ENCODE measurements around the gene KIF16B.

DNA sequence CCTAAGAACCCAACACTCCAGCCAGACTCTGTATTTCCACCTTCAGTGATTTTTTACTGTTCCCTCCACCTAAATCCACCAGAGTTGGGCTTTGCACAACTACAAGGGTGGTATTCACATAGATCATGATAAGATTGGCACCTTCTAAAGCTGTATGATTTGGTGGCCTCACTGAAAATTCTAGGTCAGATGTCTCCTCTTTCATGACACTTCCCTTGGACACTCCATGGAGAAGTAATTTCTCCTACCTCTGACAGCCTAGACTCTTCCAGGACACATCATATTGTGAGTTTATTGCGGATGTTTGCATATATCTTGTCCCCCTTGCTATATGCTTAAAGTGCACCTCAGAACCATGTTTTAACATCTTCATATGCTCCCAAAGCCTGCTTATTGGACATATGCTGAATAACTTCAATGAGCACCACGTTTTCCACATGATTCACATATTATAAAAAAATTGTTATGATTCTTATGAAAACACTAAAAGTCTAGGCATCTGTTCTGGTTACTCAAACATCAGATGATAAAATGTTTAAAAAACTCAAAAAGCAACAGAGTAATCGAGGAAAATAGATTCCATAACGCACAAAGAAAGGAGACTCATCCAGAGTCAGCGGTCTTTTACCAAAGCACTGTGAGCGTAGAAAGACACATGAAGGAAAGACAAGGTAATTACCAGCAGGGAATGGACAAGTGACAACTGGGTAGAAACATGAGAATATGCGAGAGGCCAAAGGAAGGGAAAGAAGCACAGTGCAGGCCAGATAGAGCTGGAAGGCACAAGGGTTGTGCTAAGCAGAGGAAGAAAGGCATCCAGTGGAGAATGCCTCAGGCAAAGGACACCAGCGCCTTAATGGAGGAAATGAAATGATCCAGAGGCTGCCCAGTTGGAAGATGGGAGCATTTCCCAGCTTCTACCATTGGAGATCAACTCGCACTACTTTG lies 46.5 kb downstream of the KIF16B start:
- TF ChIP-seq EZH2 (IDR thresholded peaks at IDR 0.05; ENCODE audit: borderline replicate concordance, low read depth, low read length, poor library complexity, severe bottlenecking) = no peak
- TF ChIP-seq, protein P1, sequence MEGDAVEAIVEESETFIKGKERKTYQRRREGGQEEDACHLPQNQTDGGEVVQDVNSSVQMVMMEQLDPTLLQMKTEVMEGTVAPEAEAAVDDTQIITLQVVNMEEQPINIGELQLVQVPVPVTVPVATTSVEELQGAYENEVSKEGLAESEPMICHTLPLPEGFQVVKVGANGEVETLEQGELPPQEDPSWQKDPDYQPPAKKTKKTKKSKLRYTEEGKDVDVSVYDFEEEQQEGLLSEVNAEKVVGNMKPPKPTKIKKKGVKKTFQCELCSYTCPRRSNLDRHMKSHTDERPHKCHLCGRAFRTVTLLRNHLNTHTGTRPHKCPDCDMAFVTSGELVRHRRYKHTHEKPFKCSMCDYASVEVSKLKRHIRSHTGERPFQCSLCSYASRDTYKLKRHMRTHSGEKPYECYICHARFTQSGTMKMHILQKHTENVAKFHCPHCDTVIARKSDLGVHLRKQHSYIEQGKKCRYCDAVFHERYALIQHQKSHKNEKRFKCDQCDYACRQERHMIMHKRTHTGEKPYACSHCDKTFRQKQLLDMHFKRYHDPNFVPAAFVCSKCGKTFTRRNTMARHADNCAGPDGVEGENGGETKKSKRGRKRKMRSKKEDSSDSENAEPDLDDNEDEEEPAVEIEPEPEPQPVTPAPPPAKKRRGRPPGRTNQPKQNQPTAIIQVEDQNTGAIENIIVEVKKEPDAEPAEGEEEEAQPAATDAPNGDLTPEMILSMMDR (conservative IDR thresholded peaks at IDR 0.05; ENCODE audit: low read depth, low read length) = no peak
